Measurements from ENCODE around the gene RND1. TPM values are rescaled to one million over a fixed set of nuclear protein-coding genes. Genes with fewer than 3 reads are reported as not detected.

Gene RND1
- total and polyA plus RNA-seq, 2 of the 13 experiments (the other 11 are each of a cell fraction or from before 2014, with no cell fraction given): 1.8 to 1.9 TPM

- TF ChIP-seq ZC3H4 (CRISPR knock-in tag; IDR thresholded peaks at IDR 0.05; ENCODE audit: borderline replicate concordance) (no peak), TCF7 (IDR thresholded peaks at IDR 0.05; ENCODE audit: low read depth) (peak; percentile 95), HNF1B (CRISPR knock-in tag; IDR thresholded peaks at IDR 0.05) (peak; percentile 62; the same call in 1 of the 2 replicates), ADNP (CRISPR knock-in tag; IDR thresholded peaks at IDR 0.05) (no peak), ZNF720 (CRISPR knock-in tag; IDR thresholded peaks at IDR 0.05) (no peak), SNRNP70 (IDR thresholded peaks at IDR 0.05; ENCODE audit: low read depth, low read length) (no peak), GATA4 (IDR thresholded peaks at IDR 0.05; ENCODE audit: borderline replicate concordance, low read depth) (peak; percentile 98), ZNF800 (CRISPR knock-in tag; IDR thresholded peaks at IDR 0.05) (no peak), ZNF136 (CRISPR knock-in tag; IDR thresholded peaks at IDR 0.05; ENCODE audit: low read depth) (peak; percentile 86; the same call in 1 of the 2 replicates), ZFY (CRISPR knock-in tag; IDR thresholded peaks at IDR 0.05) (no peak), MAZ (IDR thresholded peaks at IDR 0.05; ENCODE audit: borderline replicate concordance, low read depth, low read length) (no peak), MAZ (CRISPR knock-in tag; IDR thresholded peaks at IDR 0.05; ENCODE audit: low read depth) (no peak), TBL1XR1 (IDR thresholded peaks at IDR 0.05; ENCODE audit: borderline replicate concordance, low read length, partially characterized antibody) (peak; percentile 90), WIZ (CRISPR knock-in tag; IDR thresholded peaks at IDR 0.05) (no peak), HHEX (CRISPR knock-in tag; IDR thresholded peaks at IDR 0.05) (peak; percentile 99), ESRRA (CRISPR knock-in tag; IDR thresholded peaks at IDR 0.05; ENCODE audit: low read depth) (no peak), ZNF547 (CRISPR knock-in tag; IDR thresholded peaks at IDR 0.05) (no peak), YEATS4 (CRISPR knock-in tag; IDR thresholded peaks at IDR 0.05; ENCODE audit: borderline replicate concordance) (peak; percentile 26; the same call in 1 of the 2 replicates), JUN (CRISPR knock-in tag; IDR thresholded peaks at IDR 0.05) (no peak), ZNF441 (CRISPR knock-in tag; IDR thresholded peaks at IDR 0.05; ENCODE audit: borderline replicate concordance) (no peak), PRPF4 (IDR thresholded peaks at IDR 0.05; ENCODE audit: low read depth, low read length, poor library complexity, severe bottlenecking) (no peak), ZNF138 (CRISPR knock-in tag; IDR thresholded peaks at IDR 0.05; ENCODE audit: low read depth) (no peak), ZNF337 (CRISPR knock-in tag; IDR thresholded peaks at IDR 0.05; ENCODE audit: borderline replicate concordance, low read depth) (no peak), LBX2 (CRISPR knock-in tag; IDR thresholded peaks at IDR 0.05; ENCODE audit: borderline replicate concordance) (no peak), FOXO1 (CRISPR knock-in tag; IDR thresholded peaks at IDR 0.05) (peak; percentile 93), TP53 (CRISPR knock-in tag; conservative IDR thresholded peaks at IDR 0.05) (0 out of 2 replicates have a peak, but pooled peaks have one; percentile 27), ZBTB25 (CRISPR knock-in tag; IDR thresholded peaks at IDR 0.05) (peak; percentile 80), STAG1 (CRISPR knock-in tag; IDR thresholded peaks at IDR 0.05) (0 out of 2 replicates have a peak, but pooled peaks have one; percentile 10)
Measured at GRCh38 chr12:48910196-48910595, 44.5 kb upstream of the RND1 start (continued).

Data from HepG2 (cell line).